ENCODE measurements around the gene SLCO1C1.

GRCh38 chr12:20704860-20705259, 9.7 kb downstream of the SLCO1C1 start:
- TF ChIP-seq EP300 (IDR thresholded peaks at IDR 0.05) (no peak), CTCF (IDR thresholded peaks at IDR 0.05) (no peak), POLR2AphosphoS5 (IDR thresholded peaks at IDR 0.05) (no peak)
